Endothelial cell (in vitro differentiated cells): Measurements from ENCODE around the gene GPRIN3. TPM values are rescaled to one million over a fixed set of nuclear protein-coding genes. Genes with fewer than 3 reads are reported as not detected.
"Not testable (repeated sequence)": the region's sequence is repeated elsewhere in the genome, so short reads cannot be mapped to it uniquely, and the experiment has no call there.

Experiments used
- DNase-seq: peaks from one replicate; pipeline ENCODE4 v3.0.0; 2021; ENCODE audit warnings: low spot score
- H3K27ac Mint-ChIP-seq: one replicate; pipeline ENCODE4 v1.8.0; 2021; ENCODE audit warnings: mixed read lengths, inconsistent platforms; ENCODE audit not compliant: unreplicated experiment
- H3K27me3 Mint-ChIP-seq: one replicate; pipeline ENCODE4 v1.8.0; 2021; ENCODE audit warnings: mild to moderate bottlenecking, moderate library complexity, mixed read lengths, inconsistent platforms; ENCODE audit not compliant: unreplicated experiment
- H3K36me3 Mint-ChIP-seq: one replicate; pipeline ENCODE4 v1.8.0; 2021; ENCODE audit warnings: mild to moderate bottlenecking, low read depth, mixed read lengths, inconsistent platforms; ENCODE audit not compliant: unreplicated experiment
- H3K4me1 Mint-ChIP-seq: one replicate; pipeline ENCODE4 v1.8.0; 2021; ENCODE audit warnings: mild to moderate bottlenecking, mixed read lengths, inconsistent platforms; ENCODE audit not compliant: unreplicated experiment
- H3K4me3 Mint-ChIP-seq: one replicate; pipeline ENCODE4 v1.8.0; 2021; ENCODE audit warnings: mild to moderate bottlenecking, mixed read lengths, inconsistent platforms; ENCODE audit not compliant: unreplicated experiment
- H3K9me3 Mint-ChIP-seq: one replicate; pipeline ENCODE4 v1.8.0; 2021; ENCODE audit warnings: mixed read lengths, inconsistent platforms; ENCODE audit not compliant: unreplicated experiment
- total RNA-seq: library from RNA; stranded (reverse); fragmentation: NEBNext Ultra II Directional; extraction: Animal tissue kit (Norgen Biotek cat#: 25700); gene quantifications from one replicate; pipeline ENCODE4 v1.2.1, GENCODE V29; 2021; ENCODE audit not compliant: unreplicated experiment
- TF ChIP-seq, protein P1 (sequence below): fragments of 200-600 bp; sonication (generic); IDR thresholded peaks from one replicate; pipeline ENCODE4 v1.5.0; 2021; ENCODE audit warnings: antibody characterized with exemption; ENCODE audit not compliant: unreplicated experiment

The GPRIN3 gene
- total RNA-seq, 1 donor from 2014 or later: 8.9 TPM

DNA sequence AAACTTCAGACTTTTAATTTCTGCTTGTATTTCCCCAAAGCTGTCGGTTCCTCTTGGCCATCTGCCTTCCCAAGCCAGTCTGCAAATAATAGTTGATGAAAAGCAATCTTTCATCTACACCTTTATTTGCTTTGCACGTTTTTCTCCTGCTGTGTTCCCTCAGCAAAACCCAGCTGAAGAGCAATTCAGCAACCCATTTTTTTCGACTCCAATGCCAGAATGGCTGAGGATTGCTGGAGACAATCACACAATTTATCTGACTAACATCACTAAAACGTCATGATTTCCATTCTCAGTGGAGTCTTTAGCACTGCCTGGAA is 94.3 kb downstream of the GPRIN3 start:
- H3K4me3 Mint-ChIP-seq: no peak overlapping the region
- no peaks in the 10 kb centered on the region for H3K9me3 Mint-ChIP-seq

DNA sequence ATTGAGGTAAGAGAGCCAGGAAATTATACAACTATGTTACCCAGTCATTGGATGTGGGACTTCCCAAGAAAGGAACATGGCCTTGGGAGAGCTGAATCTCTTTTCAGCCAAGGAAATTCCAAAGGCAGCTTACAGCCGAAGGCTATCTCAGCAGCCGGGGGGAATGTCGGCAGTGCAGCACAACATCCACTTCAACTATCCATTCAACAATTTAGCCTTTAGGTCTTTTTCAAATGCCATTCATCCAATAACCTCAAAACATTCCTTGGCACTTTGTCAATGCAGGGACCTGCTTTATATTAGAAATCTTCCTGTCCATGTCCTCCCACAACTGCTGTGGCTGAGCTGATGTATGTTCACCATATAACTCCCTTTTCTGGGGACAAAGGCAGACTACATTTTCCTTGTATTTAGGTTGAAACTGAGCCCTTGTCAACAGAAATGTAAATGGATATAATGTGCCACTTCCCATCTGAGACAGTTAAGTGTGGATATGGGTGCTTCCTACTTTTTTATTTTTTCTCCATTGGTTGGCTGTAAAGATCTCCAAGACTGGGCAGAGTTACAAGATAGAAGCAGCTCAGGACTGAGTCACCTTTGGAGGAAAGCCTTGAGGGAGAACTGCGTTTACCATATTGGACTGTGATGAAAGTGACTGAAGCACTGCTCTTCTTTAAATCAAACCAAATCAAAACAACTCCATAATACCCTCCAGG is 94.8 kb downstream of the GPRIN3 start:
- Mint-ChIP-seq H3K27ac (no peak overlapping the region), H3K27me3 (no peaks in the 10 kb centered on the region), H3K4me3 (no peak overlapping the region), H3K9me3 (no peaks in the 10 kb centered on the region), H3K36me3 (no peaks in the 10 kb centered on the region), H3K4me1 (no peaks in the 10 kb centered on the region)
- TF ChIP-seq, protein P1, sequence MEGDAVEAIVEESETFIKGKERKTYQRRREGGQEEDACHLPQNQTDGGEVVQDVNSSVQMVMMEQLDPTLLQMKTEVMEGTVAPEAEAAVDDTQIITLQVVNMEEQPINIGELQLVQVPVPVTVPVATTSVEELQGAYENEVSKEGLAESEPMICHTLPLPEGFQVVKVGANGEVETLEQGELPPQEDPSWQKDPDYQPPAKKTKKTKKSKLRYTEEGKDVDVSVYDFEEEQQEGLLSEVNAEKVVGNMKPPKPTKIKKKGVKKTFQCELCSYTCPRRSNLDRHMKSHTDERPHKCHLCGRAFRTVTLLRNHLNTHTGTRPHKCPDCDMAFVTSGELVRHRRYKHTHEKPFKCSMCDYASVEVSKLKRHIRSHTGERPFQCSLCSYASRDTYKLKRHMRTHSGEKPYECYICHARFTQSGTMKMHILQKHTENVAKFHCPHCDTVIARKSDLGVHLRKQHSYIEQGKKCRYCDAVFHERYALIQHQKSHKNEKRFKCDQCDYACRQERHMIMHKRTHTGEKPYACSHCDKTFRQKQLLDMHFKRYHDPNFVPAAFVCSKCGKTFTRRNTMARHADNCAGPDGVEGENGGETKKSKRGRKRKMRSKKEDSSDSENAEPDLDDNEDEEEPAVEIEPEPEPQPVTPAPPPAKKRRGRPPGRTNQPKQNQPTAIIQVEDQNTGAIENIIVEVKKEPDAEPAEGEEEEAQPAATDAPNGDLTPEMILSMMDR: no peak
- no peak for DNase-seq

More for the DNA sequence above, 94.3 kb downstream of the GPRIN3 start:
- no peak for DNase-seq
- H3K27ac Mint-ChIP-seq: no peak overlapping the region
- no peaks in the 10 kb centered on the region for H3K36me3 Mint-ChIP-seq
- no peaks in the 10 kb centered on the region for H3K4me1 Mint-ChIP-seq
- no peaks in the 10 kb centered on the region for H3K27me3 Mint-ChIP-seq
- TF ChIP-seq, protein P1: no peak

DNA sequence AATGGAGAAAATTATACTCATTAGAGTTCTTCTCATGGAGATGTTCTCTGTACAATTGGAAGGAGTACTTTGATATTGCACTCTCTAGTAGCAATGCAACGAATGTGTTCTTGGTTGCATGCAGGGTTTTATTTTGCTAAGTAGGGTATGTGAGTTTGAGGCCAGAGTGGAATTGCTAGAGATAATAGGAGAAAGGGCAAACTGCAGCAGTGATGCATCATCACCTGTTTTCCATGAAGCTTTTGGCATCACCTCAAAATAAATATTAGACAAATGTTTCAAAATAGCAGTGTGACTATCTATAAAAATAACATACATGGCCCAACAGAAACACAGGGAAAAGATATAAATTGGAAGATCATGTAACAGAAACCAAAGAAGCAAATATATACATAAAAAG is 103.0 kb downstream of the GPRIN3 start:
- Mint-ChIP-seq H3K27ac (no peak overlapping the region), H3K4me3 (no peak overlapping the region), H3K4me1 (no peaks in the 10 kb centered on the region), H3K27me3 (no peaks in the 10 kb centered on the region), H3K9me3 (no peaks in the 10 kb centered on the region), H3K36me3 (no peaks in the 10 kb centered on the region)
- TF ChIP-seq, protein P1: no peak
- DNase-seq: no peak

DNA sequence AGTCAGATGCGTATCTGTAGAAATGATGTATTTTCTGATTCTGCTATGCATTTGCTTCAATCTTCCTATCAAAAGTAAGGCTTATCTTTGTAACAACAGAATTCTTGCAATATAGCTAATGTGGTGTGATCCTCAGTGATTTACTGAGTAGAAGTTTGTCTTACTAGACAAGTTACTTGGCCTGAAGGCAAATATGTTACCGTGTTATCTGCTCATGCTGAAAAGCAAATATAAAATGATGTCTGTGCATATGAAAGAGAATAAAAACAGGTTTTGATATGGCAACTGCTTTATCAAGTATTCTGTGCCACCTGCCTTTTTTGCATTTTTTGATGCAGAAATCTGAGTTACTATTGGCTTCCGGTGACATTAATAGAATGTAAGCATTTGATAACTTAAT is 103.7 kb downstream of the GPRIN3 start:
- no peak overlapping the region for H3K27ac Mint-ChIP-seq
- no peaks in the 10 kb centered on the region for H3K36me3 Mint-ChIP-seq
- no peaks in the 10 kb centered on the region for H3K9me3 Mint-ChIP-seq
- H3K4me3 Mint-ChIP-seq: no peak overlapping the region
- no peak for DNase-seq
- no peaks in the 10 kb centered on the region for H3K27me3 Mint-ChIP-seq
- no peaks in the 10 kb centered on the region for H3K4me1 Mint-ChIP-seq
- TF ChIP-seq, protein P1: no peak

DNA sequence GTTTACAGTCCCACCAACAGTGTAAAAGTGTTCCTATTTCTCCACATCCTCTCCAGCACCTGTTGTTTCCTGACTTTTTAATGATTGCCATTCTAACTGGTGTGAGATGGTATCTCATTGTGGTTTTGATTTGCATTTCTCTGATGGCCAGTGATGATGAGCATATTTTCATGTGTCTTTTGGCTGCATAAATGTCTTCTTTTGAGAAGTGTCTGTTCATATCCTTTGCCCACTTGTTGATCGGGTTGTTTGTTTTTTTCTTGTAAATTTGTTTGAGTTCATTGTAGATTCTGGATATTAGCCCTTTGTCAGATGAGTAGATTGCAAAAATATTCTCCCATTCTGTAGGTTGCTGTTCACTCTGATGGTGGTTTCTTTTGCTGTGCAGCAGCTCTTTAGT is 108.2 kb downstream of the GPRIN3 start:
- not testable (repeated sequence) for H3K36me3 Mint-ChIP-seq, H3K27me3 Mint-ChIP-seq

More for the DNA sequence above, 108.2 kb downstream of the GPRIN3 start:
- not testable (repeated sequence) for H3K4me1 Mint-ChIP-seq, H3K27ac Mint-ChIP-seq, DNase-seq, H3K4me3 Mint-ChIP-seq, H3K9me3 Mint-ChIP-seq
